ENCODE data around the gene PTGER2.
A peak's percentile ranks its signal among the peaks of the same experiment; 100 is the strongest.

PTGER2 gene

GRCh38 chr14:52313903-52314594, at the start of gene PTGER2:
TSS of gene PTGER2 (plus strand) at chr14:52314312. CDS start at chr14:52314549, 237 bp downstream.
- peak; percentile 87 for DNase-seq

- no peak for DNase-seq
Measured at GRCh38 chr14:52265253-52265652, 48.9 kb upstream of the PTGER2 start.

GRCh38 chr14:52266179-52266578, 47.9 kb upstream of the PTGER2 start:
- no peak for DNase-seq

GRCh38 chr14:52266782-52267181, 47.3 kb upstream of the PTGER2 start:
- DNase-seq, result no peak

- peak; percentile 54 for DNase-seq
Measured at GRCh38 chr14:52267501-52268278, 46.4 kb upstream of the PTGER2 start, which contains the start of gene PTGDR. TSS of gene PTGDR (plus strand) at chr14:52267698. CDS start at chr14:52267815, 117 bp downstream.

- DNase-seq, result peak; percentile 46
Measured at GRCh38 chr14:52268279-52269061, 45.6 kb upstream of the PTGER2 start.

- no peak for DNase-seq
Measured at GRCh38 chr14:52269100-52269499, 45.0 kb upstream of the PTGER2 start.

GRCh38 chr14:52269982-52270381, 44.1 kb upstream of the PTGER2 start:
- no peak for DNase-seq

- no peak for DNase-seq
Measured at GRCh38 chr14:52271538-52271937, 42.6 kb upstream of the PTGER2 start.

GRCh38 chr14:52272375-52272774, 41.7 kb upstream of the PTGER2 start:
- no peak for DNase-seq

- no peak for DNase-seq
Measured at GRCh38 chr14:52275372-52275771, 38.7 kb upstream of the PTGER2 start.

- no peak for DNase-seq
Measured at GRCh38 chr14:52277552-52277951, 36.6 kb upstream of the PTGER2 start.

GRCh38 chr14:52279408-52279807, 34.7 kb upstream of the PTGER2 start:
- DNase-seq, result no peak

- DNase-seq, result no peak
Measured at GRCh38 chr14:52283099-52283498, 31.0 kb upstream of the PTGER2 start.

GRCh38 chr14:52286661-52287649, 27.2 kb upstream of the PTGER2 start:
- no peak for DNase-seq

GRCh38 chr14:52296378-52296777, 17.7 kb upstream of the PTGER2 start:
- DNase-seq, result no peak

- no peak for DNase-seq
Measured at GRCh38 chr14:52298795-52299194, 15.3 kb upstream of the PTGER2 start.

- no peak for DNase-seq
Measured at GRCh38 chr14:52299692-52300278, 14.3 kb upstream of the PTGER2 start.

GRCh38 chr14:52303236-52303635, 10.9 kb upstream of the PTGER2 start:
- DNase-seq, result no peak

- DNase-seq, result no peak
Measured at GRCh38 chr14:52304248-52304904, 9.7 kb upstream of the PTGER2 start.

GRCh38 chr14:52305014-52305413, 9.1 kb upstream of the PTGER2 start:
- DNase-seq, result no peak

Measured in stimulated activated CD8-positive, alpha-beta memory T cell treated with anti-CD3 and anti-CD28 coated beads, Interleukin-4, amount 100 ng/mL, for 48 hours (primary cell).